ENCODE data around the gene ANKRD60. TPM values are rescaled to one million over a fixed set of nuclear protein-coding genes. Genes with fewer than 3 reads are reported as not detected.

Gene ANKRD60
- not detected for polyA plus RNA-seq (2013, experiment 1 of 2)
- polyA plus RNA-seq (2013, experiment 2 of 2) = not detected

- under 1% methylated on average over 74 of the region's 74 CpGs for WGBS
- Histone ChIP-seq H3K4me1 (ENCODE audit: insufficient read depth, low read length) (peaks cover 12% of the 10 kb centered on the region), H3K27me3 (ENCODE audit: insufficient read depth, low read length) (peaks cover 48% of the 10 kb centered on the region), H3K36me3 (ENCODE audit: insufficient read depth, low read length) (no peaks in the 10 kb centered on the region), H3K27ac (ENCODE audit: low read depth, low read length) (peak within 1 kb of the TSS; percentile 62), H3K4me3 (ENCODE audit: low read length) (peak within 1 kb of the TSS; percentile 66), H3K9ac (ENCODE audit: low read depth, low read length) (peak within 1 kb of the TSS; percentile 84), H3K9me3 (ENCODE audit: insufficient read depth, low read depth, low read length) (no peaks in the 10 kb centered on the region)
Observed at GRCh38 chr20:58228484-58229197, at the start of gene ANKRD60. Gene ANKRD60, minus strand, starts transcription at chr20:58228653. Its CDS starts 0 bp downstream, at chr20:58228653.

- Histone ChIP-seq H3K27ac (ENCODE audit: low read depth, low read length) (no peak overlapping the region), H3K9me3 (ENCODE audit: insufficient read depth, low read depth, low read length) (peaks cover 8% of the 10 kb centered on the region; the same call in 1 of the 2 replicates), H3K9ac (ENCODE audit: low read depth, low read length) (no peak overlapping the region), H3K4me1 (ENCODE audit: insufficient read depth, low read length) (no peaks in the 10 kb centered on the region), H3K36me3 (ENCODE audit: insufficient read depth, low read length) (no peaks in the 10 kb centered on the region), H3K4me3 (ENCODE audit: low read length) (no peak overlapping the region), H3K27me3 (ENCODE audit: insufficient read depth, low read length) (no peaks in the 10 kb centered on the region)
- WGBS = 90% methylated on average over 4 of the region's 4 CpGs
Observed at GRCh38 chr20:58277578-58278472, 49.4 kb upstream of the ANKRD60 start.

- Histone ChIP-seq H3K27me3 (ENCODE audit: insufficient read depth, low read length) (no peaks in the 10 kb centered on the region), H3K9me3 (ENCODE audit: insufficient read depth, low read depth, low read length) (peaks cover 8% of the 10 kb centered on the region; the same call in 1 of the 2 replicates), H3K27ac (ENCODE audit: low read depth, low read length) (no peak overlapping the region), H3K4me3 (ENCODE audit: low read length) (no peak overlapping the region), H3K9ac (ENCODE audit: low read depth, low read length) (no peak overlapping the region), H3K4me1 (ENCODE audit: insufficient read depth, low read length) (no peaks in the 10 kb centered on the region), H3K36me3 (ENCODE audit: insufficient read depth, low read length) (no peaks in the 10 kb centered on the region)
- 90% methylated on average over 2 of the region's 2 CpGs for WGBS
Observed at GRCh38 chr20:58277107-58277506, 48.7 kb upstream of the ANKRD60 start.

GRCh38 chr20:58274384-58274783 lies 45.9 kb upstream of the ANKRD60 start:
- Histone ChIP-seq H3K9ac (ENCODE audit: low read depth, low read length) (no peak overlapping the region), H3K36me3 (ENCODE audit: insufficient read depth, low read length) (peaks cover 20% of the 10 kb centered on the region), H3K27ac (ENCODE audit: low read depth, low read length) (no peak overlapping the region), H3K27me3 (ENCODE audit: insufficient read depth, low read length) (no peaks in the 10 kb centered on the region), H3K4me3 (ENCODE audit: low read length) (no peak overlapping the region), H3K4me1 (ENCODE audit: insufficient read depth, low read length) (no peaks in the 10 kb centered on the region), H3K9me3 (ENCODE audit: insufficient read depth, low read depth, low read length) (peaks cover 8% of the 10 kb centered on the region; the same call in 1 of the 2 replicates)

- 92% methylated on average over 6 of the region's 9 CpGs for WGBS
- no peak overlapping the region for H3K27ac ChIP-seq (ENCODE audit: low read depth, low read length)
- H3K4me1 ChIP-seq (ENCODE audit: insufficient read depth, low read length) = no peaks in the 10 kb centered on the region
- H3K9ac ChIP-seq (ENCODE audit: low read depth, low read length) = no peak overlapping the region
- no peaks in the 10 kb centered on the region for H3K27me3 ChIP-seq (ENCODE audit: insufficient read depth, low read length)
- no peak overlapping the region for H3K4me3 ChIP-seq (ENCODE audit: low read length)
- peaks cover 8% of the 10 kb centered on the region; the same call in 1 of the 2 replicates for H3K9me3 ChIP-seq (ENCODE audit: insufficient read depth, low read depth, low read length)
- peaks cover 22% of the 10 kb centered on the region for H3K36me3 ChIP-seq (ENCODE audit: insufficient read depth, low read length)
Observed at GRCh38 chr20:58271606-58272351, 43.3 kb upstream of the ANKRD60 start.

- H3K9me3 ChIP-seq (ENCODE audit: insufficient read depth, low read depth, low read length) = peaks cover 1% of the 10 kb centered on the region; the same call in 1 of the 2 replicates
- no peak overlapping the region for H3K27ac ChIP-seq (ENCODE audit: low read depth, low read length)
- H3K27me3 ChIP-seq (ENCODE audit: insufficient read depth, low read length) = no peaks in the 10 kb centered on the region
- no peak overlapping the region for H3K9ac ChIP-seq (ENCODE audit: low read depth, low read length)
- WGBS = 86% methylated on average over 11 of the region's 13 CpGs
- H3K4me3 ChIP-seq (ENCODE audit: low read length) = no peak overlapping the region
- no peaks in the 10 kb centered on the region for H3K4me1 ChIP-seq (ENCODE audit: insufficient read depth, low read length)
- peaks cover 27% of the 10 kb centered on the region for H3K36me3 ChIP-seq (ENCODE audit: insufficient read depth, low read length)
Observed at GRCh38 chr20:58268936-58269619, 40.6 kb upstream of the ANKRD60 start.

GRCh38 chr20:58268421-58268821 lies 40.0 kb upstream of the ANKRD60 start:
- Histone ChIP-seq H3K4me1 (ENCODE audit: insufficient read depth, low read length) (no peaks in the 10 kb centered on the region), H3K9me3 (ENCODE audit: insufficient read depth, low read depth, low read length) (no peaks in the 10 kb centered on the region), H3K27ac (ENCODE audit: low read depth, low read length) (no peak overlapping the region), H3K36me3 (ENCODE audit: insufficient read depth, low read length) (peaks cover 27% of the 10 kb centered on the region), H3K27me3 (ENCODE audit: insufficient read depth, low read length) (no peaks in the 10 kb centered on the region), H3K4me3 (ENCODE audit: low read length) (no peak overlapping the region), H3K9ac (ENCODE audit: low read depth, low read length) (no peak overlapping the region)
- 93% methylated on average over 7 of the region's 7 CpGs for WGBS

- Histone ChIP-seq H3K27me3 (ENCODE audit: insufficient read depth, low read length) (no peaks in the 10 kb centered on the region), H3K9me3 (ENCODE audit: insufficient read depth, low read depth, low read length) (no peaks in the 10 kb centered on the region), H3K9ac (ENCODE audit: low read depth, low read length) (no peak overlapping the region), H3K36me3 (ENCODE audit: insufficient read depth, low read length) (peaks cover 30% of the 10 kb centered on the region), H3K27ac (ENCODE audit: low read depth, low read length) (no peak overlapping the region), H3K4me3 (ENCODE audit: low read length) (no peak overlapping the region), H3K4me1 (ENCODE audit: insufficient read depth, low read length) (no peaks in the 10 kb centered on the region)
- 83% methylated on average over 9 of the region's 9 CpGs for WGBS
Observed at GRCh38 chr20:58267389-58268215, 39.1 kb upstream of the ANKRD60 start.

- 97% methylated on average over 6 of the region's 6 CpGs for WGBS
- Histone ChIP-seq H3K27me3 (ENCODE audit: insufficient read depth, low read length) (no peaks in the 10 kb centered on the region), H3K9ac (ENCODE audit: low read depth, low read length) (no peak overlapping the region), H3K4me3 (ENCODE audit: low read length) (no peak overlapping the region), H3K9me3 (ENCODE audit: insufficient read depth, low read depth, low read length) (no peaks in the 10 kb centered on the region), H3K4me1 (ENCODE audit: insufficient read depth, low read length) (peaks cover 3% of the 10 kb centered on the region; the same call in 1 of the 2 replicates), H3K27ac (ENCODE audit: low read depth, low read length) (no peak overlapping the region), H3K36me3 (ENCODE audit: insufficient read depth, low read length) (peaks cover 17% of the 10 kb centered on the region)
Observed at GRCh38 chr20:58264271-58264670, 35.8 kb upstream of the ANKRD60 start.

- peaks cover 15% of the 10 kb centered on the region for H3K36me3 ChIP-seq (ENCODE audit: insufficient read depth, low read length)
- WGBS = 100% methylated on average over 2 of the region's 3 CpGs
- no peaks in the 10 kb centered on the region for H3K27me3 ChIP-seq (ENCODE audit: insufficient read depth, low read length)
- H3K9ac ChIP-seq (ENCODE audit: low read depth, low read length) = no peak overlapping the region
- no peaks in the 10 kb centered on the region for H3K9me3 ChIP-seq (ENCODE audit: insufficient read depth, low read depth, low read length)
- H3K4me3 ChIP-seq (ENCODE audit: low read length) = no peak overlapping the region
- no peak overlapping the region for H3K27ac ChIP-seq (ENCODE audit: low read depth, low read length)
- peaks cover 17% of the 10 kb centered on the region; the same call in 1 of the 2 replicates for H3K4me1 ChIP-seq (ENCODE audit: insufficient read depth, low read length)
Observed at GRCh38 chr20:58261660-58262059, 33.2 kb upstream of the ANKRD60 start.

Data from HUES64 (cell line).